ENCODE data around the gene SPPL3.

The SPPL3 gene

GRCh38 chr12:120774169-120774916, 129.8 kb downstream of the SPPL3 start:
- no peak for TF ChIP-seq CTCF (IDR thresholded peaks at IDR 0.05; ENCODE audit: low read depth, low read length, missing control alignments)
- Histone ChIP-seq H3K4me3 (ENCODE audit: low read depth, low read length) (no peak overlapping the region), H3K36me3 (replicated peaks) (no peaks in the 10 kb centered on the region), H3K27me3 (replicated peaks) (no peaks in the 10 kb centered on the region), H3K27ac (no peak overlapping the region)
- in situ Hi-C loops (cut with HindIII; ENCODE audit: low pct_ligation_motif_present, low sequenced_read_pairs): no loop called here
- no peak for DNase-seq

GRCh38 chr12:120771097-120771496, 133.1 kb downstream of the SPPL3 start:
- no peak for TF ChIP-seq CTCF (IDR thresholded peaks at IDR 0.05; ENCODE audit: low read depth, low read length, missing control alignments)
- Histone ChIP-seq H3K27me3 (replicated peaks) (no peaks in the 10 kb centered on the region), H3K27ac (no peak overlapping the region), H3K36me3 (replicated peaks) (peaks cover 28% of the 10 kb centered on the region), H3K4me3 (ENCODE audit: low read depth, low read length) (no peak overlapping the region)
- in situ Hi-C loops (cut with HindIII; ENCODE audit: low pct_ligation_motif_present, low sequenced_read_pairs): no loop called here
- no peak for DNase-seq

- H3K36me3 ChIP-seq (replicated peaks): peaks cover 31% of the 10 kb centered on the region
Measured at GRCh38 chr12:120767071-120768024, 136.8 kb downstream of the SPPL3 start.

GRCh38 chr12:120766566-120766965, 137.6 kb downstream of the SPPL3 start:
- DNase-seq: no peak
- Histone ChIP-seq H3K27ac (no peak overlapping the region), H3K4me3 (ENCODE audit: low read depth, low read length) (no peak overlapping the region), H3K36me3 (replicated peaks) (peaks cover 31% of the 10 kb centered on the region), H3K27me3 (replicated peaks) (no peaks in the 10 kb centered on the region)
- TF ChIP-seq CTCF (IDR thresholded peaks at IDR 0.05; ENCODE audit: low read depth, low read length, missing control alignments): no peak
- in situ Hi-C loops (cut with HindIII; ENCODE audit: low pct_ligation_motif_present, low sequenced_read_pairs): no loop called here

More at GRCh38 chr12:120767071-120768024, 136.8 kb downstream of the SPPL3 start:
- no peak for DNase-seq
- no peak for TF ChIP-seq CTCF (IDR thresholded peaks at IDR 0.05; ENCODE audit: low read depth, low read length, missing control alignments)
- Histone ChIP-seq H3K27me3 (replicated peaks) (no peaks in the 10 kb centered on the region), H3K27ac (no peak overlapping the region), H3K4me3 (ENCODE audit: low read depth, low read length) (no peak overlapping the region)
- in situ Hi-C loops (cut with HindIII; ENCODE audit: low pct_ligation_motif_present, low sequenced_read_pairs): no loop called here

- in situ Hi-C loops (cut with HindIII; ENCODE audit: low pct_ligation_motif_present, low sequenced_read_pairs): no loop called here
- H3K27ac ChIP-seq: no peak overlapping the region
- TF ChIP-seq CTCF (IDR thresholded peaks at IDR 0.05; ENCODE audit: low read depth, low read length, missing control alignments): no peak
- no peak for DNase-seq
- H3K27me3 ChIP-seq (replicated peaks): no peaks in the 10 kb centered on the region
- peaks cover 35% of the 10 kb centered on the region for H3K36me3 ChIP-seq (replicated peaks)
- no peak overlapping the region for H3K4me3 ChIP-seq (ENCODE audit: low read depth, low read length)
Measured at GRCh38 chr12:120764816-120765215, 139.3 kb downstream of the SPPL3 start.
